ENCODE results near the gene TNFRSF8.
"Not testable (repeated sequence)": the region's sequence is repeated elsewhere in the genome, so short reads cannot be mapped to it uniquely, and the experiment has no call there.

TNFRSF8 gene

GRCh38 chr1:12022036-12022435 lies 41.1 kb upstream of the TNFRSF8 start:
- Histone ChIP-seq H3K9ac (peak overlapping the region in 9 of 11 experiments; percentile 4 to 55 (median 36); a peak in 10 of 22 replicates), H3K36me3 (peaks cover 55 to 61% (median 57%) of the 10 kb centered on the region in 11 experiments), H3K4me3 (0 out of 20 replicates have a peak overlapping the region, but pooled peaks of 1 of the 10 experiments have one; percentile 11), H3K4me2 (peak overlapping the region in 7 of 11 experiments; percentile 0 to 91 (median 51); a peak in 9 of 22 replicates), H3K27ac (peak overlapping the region in 7 of 11 experiments; percentile 2 to 48 (median 44); a peak in 10 of 22 replicates), H3K9me3 (replicated peaks in 1 of 11) (no peaks in the 10 kb centered on the region), H4K20me1 (peaks cover 0 to 56% (median 20%) of the 10 kb centered on the region in 11 experiments; a peak in 14 of 22 replicates), H3K27me3 (no peaks in the 10 kb centered on the region), H3K4me1 (peaks cover 20 to 56% (median 36%) of the 10 kb centered on the region in 10 experiments; a peak in 19 of 20 replicates)
- no peak for TF ChIP-seq Cebpa-rat (IDR thresholded peaks at IDR 0.05)

DNA sequence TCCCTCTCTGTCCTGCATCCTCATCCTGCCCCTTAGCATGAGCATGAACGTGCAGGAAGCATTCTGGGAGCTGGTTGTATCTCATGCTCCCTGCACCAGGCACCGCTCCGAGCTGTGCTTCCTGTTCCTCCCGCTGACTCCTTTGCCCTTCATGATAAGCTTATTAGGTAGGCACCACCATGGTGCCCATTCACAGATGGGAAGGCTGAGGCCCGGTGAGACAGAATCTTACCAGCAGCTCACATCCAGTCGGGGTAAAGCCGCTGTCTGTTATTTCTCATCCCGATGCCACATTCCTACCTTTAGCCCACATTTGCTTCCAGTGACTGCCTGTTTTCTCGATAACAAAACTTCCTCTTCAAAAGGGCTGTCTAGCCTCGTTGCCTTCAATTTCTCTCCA lies 36.5 kb upstream of the TNFRSF8 start:
- Histone ChIP-seq H3K4me1 (peaks cover 38 to 77% (median 54%) of the 10 kb centered on the region in 10 experiments), H3K4me2 (no peak overlapping the region; a peak in 1 of 22 replicates), H3K4me3 (no peak overlapping the region), H3K27ac (no peak overlapping the region), H4K20me1 (peaks cover 2 to 97% (median 53%) of the 10 kb centered on the region in 11 experiments; a peak in 16 of 22 replicates), H3K9me3 (replicated peaks in 1 of 11) (no peaks in the 10 kb centered on the region), H3K9ac (peak overlapping the region in 1 of 11 experiments; percentile 30; a peak in 1 of 22 replicates), H3K27me3 (no peaks in the 10 kb centered on the region), H3K36me3 (peaks cover 73 to 100% (median 97%) of the 10 kb centered on the region in 11 experiments)
- TF ChIP-seq Cebpa-rat (IDR thresholded peaks at IDR 0.05): no peak

GRCh38 chr1:12028248-12028647 lies 34.9 kb upstream of the TNFRSF8 start:
- Histone ChIP-seq H3K4me2 (peak overlapping the region; percentile 25 to 95 (median 78)), H3K27me3 (no peaks in the 10 kb centered on the region), H3K27ac (peak overlapping the region in 6 of 11 experiments; percentile 15 to 71 (median 33); a peak in 7 of 22 replicates), H3K9ac (peak overlapping the region in 10 of 11 experiments; percentile 17 to 65 (median 54); a peak in 12 of 22 replicates), H3K4me3 (no peak overlapping the region), H4K20me1 (peaks cover 2 to 93% (median 42%) of the 10 kb centered on the region in 11 experiments; a peak in 15 of 22 replicates), H3K36me3 (peaks cover 60 to 100% (median 94%) of the 10 kb centered on the region in 11 experiments), H3K9me3 (replicated peaks in 1 of 11) (no peaks in the 10 kb centered on the region), H3K4me1 (peaks cover 32 to 67% (median 46%) of the 10 kb centered on the region in 10 experiments)
- TF ChIP-seq Cebpa-rat (IDR thresholded peaks at IDR 0.05): no peak

DNA sequence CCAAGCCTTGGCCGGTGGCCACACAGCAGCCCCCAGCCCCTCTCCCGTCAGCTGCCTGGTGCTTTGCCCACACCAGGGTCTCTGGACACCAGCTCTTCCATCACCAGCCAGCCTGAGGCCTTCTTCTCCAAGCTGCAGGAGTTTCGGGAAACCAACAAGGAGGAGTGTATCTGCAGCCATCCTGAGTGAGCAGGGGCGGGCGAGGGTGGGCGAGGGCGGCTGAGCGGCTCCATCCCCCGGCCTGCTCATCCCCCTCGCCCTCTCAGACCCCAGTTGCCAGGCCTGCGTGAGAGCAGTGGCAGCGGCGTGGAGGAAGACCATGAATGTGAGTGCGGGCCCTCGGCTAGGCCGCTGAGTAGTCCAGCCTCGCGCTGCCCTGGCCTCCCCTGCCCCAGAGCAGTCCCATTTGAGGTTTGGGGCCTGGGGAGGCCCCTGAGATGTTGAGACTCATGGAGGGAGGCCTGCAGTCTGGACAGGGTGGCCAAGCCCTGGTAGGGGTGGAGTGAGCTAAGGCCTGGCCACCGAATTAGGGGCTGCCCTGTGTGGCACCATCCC lies 34.1 kb upstream of the TNFRSF8 start:
- Histone ChIP-seq H3K9me3 (replicated peaks in 1 of 11) (no peaks in the 10 kb centered on the region), H4K20me1 (peaks cover 2 to 85% (median 42%) of the 10 kb centered on the region in 11 experiments; a peak in 15 of 22 replicates), H3K36me3 (peaks cover 52 to 100% (median 89%) of the 10 kb centered on the region in 11 experiments), H3K4me2 (peak overlapping the region; percentile 25 to 95 (median 78)), H3K27me3 (no peaks in the 10 kb centered on the region), H3K4me3 (no peak overlapping the region; a peak in 1 of 20 replicates), H3K9ac (peak overlapping the region; percentile 25 to 72 (median 53); a peak in 19 of 22 replicates), H3K27ac (peak overlapping the region in 8 of 11 experiments; percentile 16 to 74 (median 48); a peak in 10 of 22 replicates), H3K4me1 (peaks cover 32 to 67% (median 52%) of the 10 kb centered on the region in 10 experiments)
- no peak for TF ChIP-seq Cebpa-rat (IDR thresholded peaks at IDR 0.05)

- H3K4me2 ChIP-seq: peak overlapping the region; percentile 25 to 95 (median 78)
- no peaks in the 10 kb centered on the region for H3K27me3 ChIP-seq
- H3K27ac ChIP-seq: peak overlapping the region in 9 of 11 experiments; percentile 10 to 74 (median 33); a peak in 14 of 22 replicates
- H3K9ac ChIP-seq: peak overlapping the region; percentile 25 to 72 (median 53); a peak in 17 of 22 replicates
- peaks cover 2 to 88% (median 40%) of the 10 kb centered on the region in 11 experiments; a peak in 15 of 22 replicates for H4K20me1 ChIP-seq
- H3K4me3 ChIP-seq: no peak overlapping the region; a peak in 1 of 20 replicates
- no peak for TF ChIP-seq Cebpa-rat (IDR thresholded peaks at IDR 0.05)
- H3K4me1 ChIP-seq: peaks cover 32 to 75% (median 60%) of the 10 kb centered on the region in 10 experiments
- H3K36me3 ChIP-seq: peaks cover 44 to 94% (median 81%) of the 10 kb centered on the region in 11 experiments
- H3K9me3 ChIP-seq (replicated peaks in 1 of 11): no peaks in the 10 kb centered on the region
These were observed 33.3 kb upstream of the TNFRSF8 start for GRCh38 chr1:12029720-12030339.

DNA sequence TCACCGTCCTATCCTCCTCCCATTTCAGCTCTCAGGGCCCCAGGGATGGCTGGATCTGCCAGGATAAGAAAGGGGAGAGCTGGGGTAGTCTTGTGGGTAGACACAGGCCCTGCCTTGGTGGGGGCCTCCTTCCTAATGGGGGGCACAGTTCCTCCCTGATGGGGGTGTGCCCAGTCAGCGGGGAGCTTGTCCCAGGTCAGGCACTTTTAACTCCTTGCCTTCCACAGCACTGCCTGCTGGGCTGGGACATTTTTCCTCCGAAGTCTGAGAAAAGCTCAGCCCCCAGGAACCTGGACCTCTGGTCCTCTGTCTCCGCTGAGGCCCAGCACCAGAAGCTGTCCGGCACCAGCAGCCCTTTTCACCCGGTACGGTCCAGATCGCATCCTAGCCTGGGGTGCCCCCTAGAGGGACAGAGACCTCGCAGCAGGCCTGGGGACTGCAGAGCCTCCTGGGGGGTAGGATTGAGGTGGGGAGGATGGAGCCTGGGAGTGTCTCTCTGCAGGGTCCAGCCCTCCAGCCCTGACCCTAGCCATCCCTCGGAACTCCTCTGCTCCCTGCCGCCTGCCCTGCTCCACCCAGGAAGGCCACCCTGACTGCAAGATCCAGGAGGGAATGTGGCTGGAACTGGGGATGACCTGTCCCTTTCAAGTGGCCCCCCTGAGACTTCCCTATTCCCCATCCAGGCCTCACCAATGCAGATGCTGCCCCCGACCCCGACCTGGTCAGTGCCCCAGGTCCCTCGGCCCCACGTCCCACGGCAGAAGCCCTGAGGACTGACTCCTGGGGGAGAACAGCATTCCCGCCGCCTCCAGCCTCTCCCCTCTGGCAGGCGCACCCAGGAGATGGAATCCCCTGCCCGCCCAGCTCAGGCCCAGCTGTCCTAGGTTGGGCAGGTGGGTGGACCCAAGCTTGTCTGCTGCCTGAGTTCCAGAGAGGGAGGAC lies 31.8 kb upstream of the TNFRSF8 start:
- TF ChIP-seq Cebpa-rat (IDR thresholded peaks at IDR 0.05): no peak
- H3K4me2 ChIP-seq: peak overlapping the region in 8 of 11 experiments; percentile 70 to 95 (median 84); a peak in 11 of 22 replicates
- peaks cover 30 to 85% (median 73%) of the 10 kb centered on the region in 10 experiments for H3K4me1 ChIP-seq
- peaks cover 2 to 79% (median 40%) of the 10 kb centered on the region in 11 experiments; a peak in 15 of 22 replicates for H4K20me1 ChIP-seq
- H3K4me3 ChIP-seq: no peak overlapping the region
- H3K9ac ChIP-seq: peak overlapping the region in 3 of 11 experiments; percentile 20 to 64 (median 24); a peak in 6 of 22 replicates
- H3K27ac ChIP-seq: peak overlapping the region in 3 of 11 experiments; percentile 31 to 64 (median 47); a peak in 5 of 22 replicates
- H3K36me3 ChIP-seq: peaks cover 30 to 79% (median 67%) of the 10 kb centered on the region in 11 experiments
- H3K9me3 ChIP-seq (replicated peaks in 1 of 11): no peaks in the 10 kb centered on the region
- H3K27me3 ChIP-seq: no peaks in the 10 kb centered on the region

DNA sequence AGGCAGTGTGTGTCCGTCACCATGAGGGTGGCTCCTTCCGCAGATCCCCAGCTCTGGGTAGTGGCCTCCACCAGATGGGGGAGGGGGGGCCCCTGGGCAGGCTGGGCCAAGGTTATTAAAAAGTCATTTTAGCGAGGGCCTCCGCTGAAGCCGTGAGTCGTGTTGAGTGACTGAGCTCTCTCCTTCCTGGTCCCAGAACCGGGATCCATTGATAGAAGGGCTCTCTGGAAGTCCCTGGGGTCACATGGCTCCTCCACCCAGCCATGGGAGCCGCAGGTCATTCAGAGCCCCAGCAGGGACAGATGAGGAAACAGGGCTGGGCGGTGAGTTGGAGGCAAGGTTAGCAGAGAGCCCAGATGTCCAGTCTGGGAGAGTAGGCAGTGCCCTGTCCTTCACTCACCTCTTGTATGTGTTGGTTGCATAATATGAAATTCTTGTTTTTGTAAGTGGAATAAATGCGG lies 30.9 kb upstream of the TNFRSF8 start:
- Histone ChIP-seq H3K4me3 (no peak overlapping the region), H4K20me1 (peaks cover 2 to 70% (median 32%) of the 10 kb centered on the region in 11 experiments; a peak in 15 of 22 replicates), H3K27me3 (no peaks in the 10 kb centered on the region), H3K9ac (no peak overlapping the region; a peak in 4 of 22 replicates), H3K36me3 (peaks cover 21 to 70% (median 58%) of the 10 kb centered on the region in 11 experiments; a peak in 21 of 22 replicates), H3K9me3 (replicated peaks in 1 of 11) (no peaks in the 10 kb centered on the region), H3K4me2 (no peak overlapping the region), H3K27ac (peak overlapping the region in 2 of 11 experiments; percentile 31 to 64; a peak in 4 of 22 replicates), H3K4me1 (peaks cover 26 to 89% (median 76%) of the 10 kb centered on the region in 10 experiments)
- no peak for TF ChIP-seq Cebpa-rat (IDR thresholded peaks at IDR 0.05)

DNA sequence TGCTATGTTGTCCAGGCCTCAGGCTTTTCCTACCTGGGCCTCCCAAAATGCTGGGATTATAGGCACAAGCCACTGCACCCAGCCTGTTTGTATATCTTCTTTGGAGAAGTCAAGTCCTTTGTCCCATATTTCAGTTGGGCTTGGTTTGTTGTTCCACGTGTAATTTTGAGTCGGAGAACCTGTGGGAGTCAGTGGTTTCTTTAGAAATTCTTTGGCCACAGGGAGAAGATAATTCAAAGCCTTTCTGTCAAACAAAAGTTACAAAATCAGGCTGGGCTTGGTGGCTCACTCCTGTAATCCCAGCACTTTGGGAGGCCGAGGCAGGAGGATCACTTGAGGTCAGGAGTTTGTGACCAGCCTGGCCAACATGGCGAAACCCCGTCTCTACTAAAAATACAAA lies 29.7 kb upstream of the TNFRSF8 start:
- not testable (repeated sequence) for H3K27me3 ChIP-seq; H3K9me3 ChIP-seq (replicated peaks in 1 of 11); H3K9ac ChIP-seq; H3K4me3 ChIP-seq
- H3K4me2 ChIP-seq: peak overlapping the region in 6 of 11 experiments; percentile 65 to 97 (median 73); a peak in 11 of 22 replicates
- peak overlapping the region in 2 of 11 experiments; percentile 70 to 72; a peak in 1 of 22 replicates for H3K27ac ChIP-seq
- peaks cover 12 to 58% (median 47%) of the 10 kb centered on the region in 11 experiments; a peak in 21 of 22 replicates for H3K36me3 ChIP-seq
- H4K20me1 ChIP-seq: peaks cover 2 to 58% (median 31%) of the 10 kb centered on the region in 11 experiments; a peak in 15 of 22 replicates
- H3K4me1 ChIP-seq: peaks cover 23 to 89% (median 75%) of the 10 kb centered on the region in 10 experiments

Measured in BLaER1 treated with 17β-estradiol and CSF1 and Interleukin-3, amounts not matched to agents 10 nM and 100 nM (cell line).